ENCODE measurements around the gene SLC66A3. TPM values are rescaled to one million over a fixed set of nuclear protein-coding genes. Genes with fewer than 3 reads are reported as not detected.
"Not testable (repeated sequence)": the region's sequence is repeated elsewhere in the genome, so short reads cannot be mapped to it uniquely, and the experiment has no call there.

Gene SLC66A3
- total RNA-seq, 1 donor from 2014 or later: 11.5 TPM

GRCh38 chr2:11158916-11159573 is 3.8 kb downstream of the SLC66A3 start:
- intact Hi-C loops (cut with DNase I): no loop called here
- ATAC-seq (no peak), DNase-seq (ENCODE audit: missing footprints) (no peak)

- no peak for DNase-seq (ENCODE audit: missing footprints)
- ATAC-seq: no peak
- intact Hi-C loops (cut with DNase I): no loop called here
Measured at GRCh38 chr2:11159574-11160170, 4.4 kb downstream of the SLC66A3 start.

- intact Hi-C loops (cut with DNase I): no loop called here
- ATAC-seq: no peak
- DNase-seq (ENCODE audit: missing footprints): no peak
Measured at GRCh38 chr2:11160256-11160655, 5.0 kb downstream of the SLC66A3 start.

DNA sequence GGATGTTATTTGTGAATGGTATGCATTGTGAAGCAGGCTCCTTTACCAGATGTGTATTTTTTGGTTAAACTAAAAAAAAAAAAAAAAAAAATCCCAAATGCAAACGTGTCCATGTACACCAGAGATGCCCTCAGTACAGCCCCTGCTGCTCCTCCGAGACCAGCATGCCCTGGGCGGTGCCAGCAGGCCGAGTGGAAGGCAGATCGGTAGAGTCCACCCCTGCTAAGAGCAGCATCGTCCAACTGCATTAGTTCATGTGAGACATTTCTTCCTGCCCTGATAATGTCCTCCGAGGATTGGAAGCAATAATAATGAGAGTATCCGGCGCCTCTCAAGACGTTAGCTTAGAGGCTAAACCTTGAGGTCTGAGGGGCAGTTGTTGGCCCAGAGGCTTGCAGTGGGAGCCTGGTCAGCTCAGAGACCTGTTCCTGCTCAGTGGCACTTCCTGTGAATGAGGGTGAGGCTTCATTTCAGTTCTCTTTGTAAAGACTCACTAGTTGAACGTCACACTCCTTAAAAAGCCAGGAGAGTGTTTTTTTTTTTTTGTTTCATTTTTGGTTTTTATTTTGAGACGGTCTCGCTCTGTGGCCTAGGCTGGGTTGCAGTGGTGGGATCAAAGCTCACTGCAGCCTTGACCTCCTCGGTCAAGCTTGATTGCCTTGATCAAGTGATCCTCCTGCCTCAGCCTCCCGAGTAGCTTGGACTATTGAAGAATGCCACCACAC is 5.6 kb downstream of the SLC66A3 start:
- DNase-seq (ENCODE audit: missing footprints) (no peak), ATAC-seq (no peak)
- intact Hi-C loops (cut with DNase I): no loop called here

GRCh38 chr2:11161747-11162146 is 6.5 kb downstream of the SLC66A3 start:
- ATAC-seq (no peak), DNase-seq (ENCODE audit: missing footprints) (no peak)
- intact Hi-C loops (cut with DNase I): no loop called here

DNA sequence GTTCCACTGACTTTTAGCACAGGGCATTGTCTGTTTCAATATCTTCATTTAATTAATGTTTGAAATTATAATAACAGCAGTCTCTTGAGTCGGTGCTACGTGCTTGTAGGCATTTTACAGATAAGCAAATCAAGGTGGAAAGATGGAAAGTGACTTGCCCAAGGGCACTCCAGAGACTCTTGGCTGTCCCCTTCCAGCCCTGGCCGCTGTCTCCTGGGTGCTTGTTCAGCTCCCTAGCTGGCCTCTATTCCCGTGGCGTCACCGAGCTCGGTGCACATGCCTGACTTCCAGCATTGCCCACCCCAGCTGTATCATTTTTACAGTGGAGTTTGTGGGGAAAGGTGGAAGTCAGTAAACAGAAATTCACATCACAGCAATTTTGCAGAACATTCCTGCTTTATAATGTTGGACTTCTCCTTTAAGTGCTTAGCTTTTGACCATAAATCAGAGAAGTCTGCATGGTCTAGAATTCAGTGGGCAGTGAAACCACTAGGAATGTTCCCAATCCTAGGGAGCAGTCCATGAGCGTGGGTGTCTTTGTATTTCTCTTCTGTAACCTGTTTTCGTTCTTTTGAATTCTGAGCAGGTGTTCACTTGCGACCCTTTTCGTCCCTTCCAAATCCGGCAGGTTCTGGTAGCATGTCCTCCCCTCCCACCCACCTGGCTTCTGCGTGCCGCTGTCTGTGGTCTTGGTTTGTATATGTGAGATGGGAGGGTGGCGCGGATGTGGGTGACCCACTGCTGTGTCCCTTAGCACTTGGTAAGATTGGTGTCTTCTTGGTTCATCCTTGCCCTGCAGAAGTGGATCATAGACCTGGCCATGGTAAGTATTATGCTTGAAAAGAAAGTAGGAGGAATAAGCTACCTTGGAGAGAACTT is 8.4 kb downstream of the SLC66A3 start:
- intact Hi-C loops (cut with DNase I): no loop called here
- DNase-seq (ENCODE audit: missing footprints) (no peak), ATAC-seq (no peak)

GRCh38 chr2:11165046-11165445 is 9.8 kb downstream of the SLC66A3 start:
- ATAC-seq; intact Hi-C loops (cut with DNase I); DNase-seq (ENCODE audit: missing footprints): not testable (repeated sequence)

DNA sequence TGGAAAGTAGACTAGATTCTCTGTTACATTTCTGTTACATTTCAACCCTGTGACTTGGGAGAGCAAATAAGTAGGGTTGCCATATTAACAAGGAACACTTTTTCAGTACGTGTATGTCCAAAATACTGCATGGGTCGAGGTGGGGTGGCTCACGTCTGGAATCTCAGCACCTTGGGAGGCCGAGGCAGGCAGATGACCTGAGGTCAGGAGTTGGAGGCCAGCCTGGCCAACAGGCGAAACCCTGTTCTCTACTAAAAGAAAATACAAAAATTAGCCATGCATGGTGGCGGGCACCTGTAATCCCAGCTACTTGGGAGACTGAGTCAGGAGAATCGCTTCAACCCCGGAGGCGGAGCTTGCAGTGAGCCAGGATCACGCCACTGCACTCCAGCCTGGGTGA is 11.2 kb downstream of the SLC66A3 start:
- ATAC-seq: no peak
- no peak for DNase-seq (ENCODE audit: missing footprints)
- intact Hi-C loops (cut with DNase I): no loop called here

- ATAC-seq (no peak), DNase-seq (ENCODE audit: missing footprints) (no peak)
- intact Hi-C loops (cut with DNase I): no loop called here
Measured at GRCh38 chr2:11168488-11168887, 13.2 kb downstream of the SLC66A3 start.

- intact Hi-C loops (cut with DNase I): no loop called here
- no peak for ATAC-seq
- no peak for DNase-seq (ENCODE audit: missing footprints)
Measured at GRCh38 chr2:11169333-11169732, 14.1 kb downstream of the SLC66A3 start.

DNA sequence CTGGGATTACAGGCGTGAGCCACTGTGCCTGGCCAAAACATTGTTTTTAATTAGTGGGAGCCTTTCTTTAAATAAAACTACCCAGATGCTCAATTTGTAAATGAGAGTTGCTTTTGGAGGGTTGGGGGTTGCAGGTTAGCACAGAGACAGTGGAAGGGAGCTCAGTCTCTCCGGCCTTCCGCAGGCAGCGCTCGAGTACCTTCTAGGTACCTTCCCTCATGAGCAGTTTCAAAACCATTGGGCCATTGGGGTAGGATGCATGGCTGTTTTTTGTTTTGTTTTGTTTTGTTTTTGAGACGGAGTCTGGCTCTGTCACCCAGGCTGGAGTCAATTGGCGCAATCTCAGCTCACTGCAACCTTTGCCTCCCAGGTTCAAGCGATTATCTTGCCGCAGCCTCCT is 19.0 kb downstream of the SLC66A3 start:
- intact Hi-C loops (cut with DNase I): no loop called here
- DNase-seq (ENCODE audit: missing footprints): no peak
- ATAC-seq: no peak

GRCh38 chr2:11175293-11175795 is 20.1 kb downstream of the SLC66A3 start:
- peak; percentile 67 for DNase-seq (ENCODE audit: missing footprints)
- no peak for ATAC-seq
- intact Hi-C loops (cut with DNase I): no loop called here

GRCh38 chr2:11177871-11178690 is 22.8 kb downstream of the SLC66A3 start:
- DNase-seq (ENCODE audit: missing footprints) (no peak), ATAC-seq (no peak)
- intact Hi-C loops (cut with DNase I): no loop called here

DNA sequence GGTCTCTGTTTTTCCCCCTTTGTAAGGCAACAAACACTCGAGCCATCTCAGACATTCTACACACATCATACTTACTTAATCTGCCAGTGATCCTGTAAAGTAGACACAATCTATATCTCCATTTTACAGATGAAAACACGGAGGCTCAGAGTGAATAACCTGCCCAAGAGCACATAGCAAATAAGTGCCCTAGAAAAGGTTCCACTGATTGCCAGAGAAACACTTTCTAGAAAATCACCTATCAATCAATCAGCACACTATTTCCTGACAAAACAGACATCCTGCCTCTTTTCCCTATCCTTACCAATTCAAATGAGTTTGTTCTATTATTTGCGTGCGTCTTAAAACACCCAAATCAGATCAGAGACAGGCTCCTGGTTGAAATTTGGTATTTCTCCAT is 23.9 kb downstream of the SLC66A3 start:
- DNase-seq (ENCODE audit: missing footprints): no peak
- no peak for ATAC-seq
- intact Hi-C loops (cut with DNase I): no loop called here

GRCh38 chr2:11179899-11180298 is 24.6 kb downstream of the SLC66A3 start:
- intact Hi-C loops (cut with DNase I): no loop called here
- no peak for ATAC-seq
- no peak for DNase-seq (ENCODE audit: missing footprints)

- intact Hi-C loops (cut with DNase I): no loop called here
- ATAC-seq: no peak
- no peak for DNase-seq (ENCODE audit: missing footprints)
Measured at GRCh38 chr2:11180653-11181052, 25.4 kb downstream of the SLC66A3 start.

GRCh38 chr2:11182951-11183350 is 27.7 kb downstream of the SLC66A3 start:
- intact Hi-C loops (cut with DNase I): no loop called here
- DNase-seq (ENCODE audit: missing footprints) (no peak), ATAC-seq (no peak)

- no peak for DNase-seq (ENCODE audit: missing footprints)
- intact Hi-C loops (cut with DNase I): no loop called here
- ATAC-seq: no peak
Measured at GRCh38 chr2:11186145-11186544, 30.9 kb downstream of the SLC66A3 start.

Data from Right ventricle myocardium inferior (tissue), 1 donor.